Fibroblast of lung (primary cell): ENCODE measurements around the gene WAPL. TPM values are rescaled to one million over a fixed set of nuclear protein-coding genes. Genes with fewer than 3 reads are reported as not detected.

ENCODE experiments used
- DNase-seq, 2 donors: peaks; one replicate each; pipeline versions ENCODE4 v3.0.0 to v3.0.0-alpha.2; 2010; ENCODE audit warnings: low read depth in 2 of 2
- H2AFZ ChIP-seq: 2 replicates; pipeline ENCODE4 v1.5.1; 2012; ENCODE audit warnings: low read length, control low read depth, inconsistent platforms
- H3K27ac ChIP-seq: 2 replicates; pipeline ENCODE4 v1.5.1; 2011; ENCODE audit warnings: low read length, control low read depth; ENCODE audit not compliant: insufficient read depth
- H3K27me3 ChIP-seq: 2 replicates; pipeline ENCODE4 v1.5.1; 2011; ENCODE audit warnings: mild to moderate bottlenecking, low read length; ENCODE audit not compliant: control insufficient read depth, insufficient read depth
- H3K36me3 ChIP-seq: 2 replicates; pipeline ENCODE4 v1.5.1; 2011; ENCODE audit warnings: low read length; ENCODE audit not compliant: control insufficient read depth, insufficient read depth
- H3K4me1 ChIP-seq: 2 replicates; pipeline ENCODE4 v1.5.1; 2011; ENCODE audit warnings: low read length; ENCODE audit not compliant: control insufficient read depth, insufficient read depth; ENCODE audit errors: extremely low read depth
- H3K4me2 ChIP-seq: 2 replicates; pipeline ENCODE4 v1.5.1; 2011; ENCODE audit warnings: low read length, control low read depth; ENCODE audit not compliant: insufficient read depth; ENCODE audit errors: extremely low read depth
- H3K4me3 ChIP-seq, 4 experiments: fragments of 200-600 bp in 1 of 4; sonication (generic) in 1 of 4; replicated peaks in 1 of 4; 2 replicates each; pipeline ENCODE4 v1.5.1; 2011 to 2016; ENCODE audit warnings: low read length in 4 of 4, low read depth in 3 of 4, mild to moderate bottlenecking in 3 of 4, control low read depth in 2 of 4, inconsistent platforms in 1 of 4, mixed read lengths in 1 of 4; ENCODE audit not compliant: insufficient read depth in 1 of 4; ENCODE audit errors: control extremely low read depth in 1 of 4
- H3K79me2 ChIP-seq: 2 replicates; pipeline ENCODE4 v1.5.1; 2012; ENCODE audit warnings: mild to moderate bottlenecking, low read length, inconsistent platforms; ENCODE audit not compliant: control insufficient read depth, insufficient read depth
- H3K9ac ChIP-seq: 2 replicates; pipeline ENCODE4 v1.5.1; 2011; ENCODE audit warnings: mild to moderate bottlenecking, low read length, control low read depth; ENCODE audit not compliant: insufficient read depth
- H3K9me3 ChIP-seq: 2 replicates; pipeline ENCODE4 v1.5.1; 2012; ENCODE audit warnings: low read depth, low read length; ENCODE audit not compliant: control insufficient read depth, insufficient read depth
- H4K20me1 ChIP-seq: 2 replicates; pipeline ENCODE4 v1.5.1; 2011; ENCODE audit warnings: low read length; ENCODE audit not compliant: control insufficient read depth, insufficient read depth; ENCODE audit errors: extremely low read depth
- EZH2 ChIP-seq: IDR thresholded peaks from 2 replicates; pipeline ENCODE4 v1.5.1; 2012; ENCODE audit warnings: low read length, control low read depth, mild to moderate bottlenecking; ENCODE audit errors: missing control alignments
- polyA plus RNA-seq, 2 donors: library from polyadenylated mRNA; depleted of rRNA in 1 of 2; stranded (reverse) in 1 of 2; unstranded in 1 of 2; fragments of >200 nt; gene quantifications; 2 replicates each; pipeline ENCODE4 v1.2.1, GENCODE V29; 2011 to 2012; ENCODE audit warnings: missing spikeins in 1 of 2
- total RNA-seq: library from RNA; depleted of rRNA; stranded (reverse); fragments of >200 nt; gene quantifications from 2 replicates; pipeline ENCODE4 v1.2.1, GENCODE V29; 2014
- TF ChIP-seq, protein P1 (sequence below), 2 donors: IDR thresholded peaks in 1 of 2; conservative IDR thresholded peaks in 1 of 2; 1 replicate in 1 of 2; 2 replicates in 1 of 2; pipeline ENCODE4 v1.5.1; 2011 to 2012; ENCODE audit warnings: low read length in 2 of 2, control low read depth in 1 of 2, inconsistent platforms in 1 of 2, low read depth in 1 of 2, mild to moderate bottlenecking in 1 of 2

Gene WAPL
- total and polyA plus RNA-seq, 2 donors (not counting 1 experiment from before 2014, with no cell fraction given): 24.6 to 50.4 TPM

DNA sequence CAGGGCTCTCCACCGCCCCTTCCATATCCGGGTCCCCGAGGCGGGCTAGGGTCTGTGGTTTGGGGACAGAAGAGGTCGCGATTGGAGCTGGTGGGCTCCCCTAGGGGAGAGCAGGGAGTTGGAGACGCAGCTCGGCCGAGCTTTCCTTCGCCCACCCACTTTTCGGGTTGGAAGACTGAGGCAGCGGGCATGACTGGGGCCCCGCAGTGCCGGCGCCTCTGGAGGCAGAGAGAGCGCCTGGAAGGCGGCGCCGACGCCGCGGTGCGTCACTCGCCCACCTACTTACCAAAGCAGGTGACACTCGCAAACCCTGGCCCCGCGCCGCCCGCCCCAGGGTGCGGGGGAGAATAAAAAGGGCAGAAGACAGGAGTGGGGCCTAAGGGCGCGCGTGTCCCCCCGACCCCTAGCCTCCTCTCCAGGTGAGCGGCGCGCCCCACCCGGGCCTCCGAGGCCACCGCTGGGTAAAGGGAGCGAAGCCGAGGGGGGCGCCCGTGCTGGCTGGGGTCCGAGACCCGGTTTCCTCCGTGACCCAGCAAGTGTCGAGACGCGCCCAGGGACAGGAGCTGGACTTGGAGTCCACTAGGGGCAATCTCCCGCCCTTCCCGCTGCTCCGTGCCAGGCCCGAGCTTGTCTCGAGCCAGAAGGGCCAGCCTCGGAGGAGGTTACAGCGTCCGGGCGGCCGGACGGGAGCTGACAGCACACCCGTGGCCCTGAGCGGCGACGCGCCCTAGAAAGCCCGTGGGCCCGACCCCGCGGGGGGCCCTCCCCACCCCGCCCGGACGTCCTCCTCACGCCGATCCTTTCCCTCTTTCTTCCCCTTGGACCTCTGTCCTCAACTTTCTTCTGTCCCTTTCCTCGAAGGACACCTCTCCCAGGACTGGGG lies 120.6 kb downstream of the WAPL start:
- H3K9ac ChIP-seq: peak overlapping the region; percentile 44
- peak in 1 of 2 donors; percentile 39 for DNase-seq
- no peaks in the 10 kb centered on the region for H4K20me1 ChIP-seq
- H3K79me2 ChIP-seq: no peaks in the 10 kb centered on the region
- TF ChIP-seq, protein P1, sequence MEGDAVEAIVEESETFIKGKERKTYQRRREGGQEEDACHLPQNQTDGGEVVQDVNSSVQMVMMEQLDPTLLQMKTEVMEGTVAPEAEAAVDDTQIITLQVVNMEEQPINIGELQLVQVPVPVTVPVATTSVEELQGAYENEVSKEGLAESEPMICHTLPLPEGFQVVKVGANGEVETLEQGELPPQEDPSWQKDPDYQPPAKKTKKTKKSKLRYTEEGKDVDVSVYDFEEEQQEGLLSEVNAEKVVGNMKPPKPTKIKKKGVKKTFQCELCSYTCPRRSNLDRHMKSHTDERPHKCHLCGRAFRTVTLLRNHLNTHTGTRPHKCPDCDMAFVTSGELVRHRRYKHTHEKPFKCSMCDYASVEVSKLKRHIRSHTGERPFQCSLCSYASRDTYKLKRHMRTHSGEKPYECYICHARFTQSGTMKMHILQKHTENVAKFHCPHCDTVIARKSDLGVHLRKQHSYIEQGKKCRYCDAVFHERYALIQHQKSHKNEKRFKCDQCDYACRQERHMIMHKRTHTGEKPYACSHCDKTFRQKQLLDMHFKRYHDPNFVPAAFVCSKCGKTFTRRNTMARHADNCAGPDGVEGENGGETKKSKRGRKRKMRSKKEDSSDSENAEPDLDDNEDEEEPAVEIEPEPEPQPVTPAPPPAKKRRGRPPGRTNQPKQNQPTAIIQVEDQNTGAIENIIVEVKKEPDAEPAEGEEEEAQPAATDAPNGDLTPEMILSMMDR (conservative IDR thresholded peaks at IDR 0.05 in 1 of 2, IDR thresholded peaks at IDR 0.05 in 1 of 2; ENCODE audit: low read depth in 1 of 2, low read length in 2 of 2): peak in 1 of 2 donors; percentile 24
- TF ChIP-seq EZH2: no peak
- H3K27me3 ChIP-seq: no peaks in the 10 kb centered on the region
- H3K4me2 ChIP-seq: peak overlapping the region; percentile 53
- peak overlapping the region; percentile 37 for H3K27ac ChIP-seq
- no peaks in the 10 kb centered on the region for H3K9me3 ChIP-seq
- H3K4me3 ChIP-seq: peak overlapping the region; percentile 38 to 70 (median 44)
- H3K4me1 ChIP-seq: peaks cover 11% of the 10 kb centered on the region
- H3K36me3 ChIP-seq: no peaks in the 10 kb centered on the region
- H2AFZ ChIP-seq: peak overlapping the region; percentile 56

DNA sequence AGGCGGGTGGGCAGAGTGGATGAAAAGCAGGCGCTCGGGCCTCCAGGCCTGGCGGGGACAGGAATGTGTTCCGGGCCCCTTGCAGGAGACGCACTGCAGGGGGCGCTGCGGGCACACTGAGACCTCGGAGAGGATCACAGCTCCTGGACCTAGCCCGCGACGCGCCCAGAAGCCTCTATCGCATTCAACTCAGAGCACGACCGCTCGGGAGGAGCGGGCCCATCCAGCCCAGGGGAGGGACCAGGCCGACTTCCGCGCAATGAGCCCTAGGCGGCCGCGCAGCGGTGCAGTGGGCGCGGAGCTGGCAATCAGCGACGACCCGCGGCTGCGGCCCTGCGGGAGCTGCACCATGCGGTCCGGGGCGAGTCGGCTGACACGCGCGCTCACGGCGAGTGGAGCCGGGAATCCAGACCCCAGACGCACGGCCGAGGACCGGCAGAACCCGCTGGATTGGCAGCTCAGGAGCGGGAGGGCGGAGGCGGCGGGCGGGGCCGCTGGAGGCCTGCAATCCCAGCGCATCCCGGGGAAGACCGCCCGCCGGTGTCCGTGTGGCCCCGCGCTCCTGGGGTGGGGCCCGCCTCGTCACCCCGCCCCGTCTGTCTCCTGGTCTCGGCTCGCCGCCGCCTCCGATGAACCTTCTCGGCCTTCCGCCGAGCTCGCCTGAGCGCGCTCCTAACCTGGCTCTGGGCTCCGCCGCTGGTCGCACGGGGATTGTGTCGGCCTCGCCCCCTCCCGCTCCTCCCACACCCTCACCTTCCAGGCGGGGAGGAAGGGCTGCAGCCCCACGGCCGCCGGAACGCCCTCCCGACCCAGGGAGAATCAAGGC lies 121.5 kb downstream of the WAPL start:
- Histone ChIP-seq H3K79me2 (no peaks in the 10 kb centered on the region), H3K4me1 (peaks cover 11% of the 10 kb centered on the region), H3K27ac (peak overlapping the region; percentile 37), H3K9ac (peak overlapping the region; percentile 44), H3K4me3 (peak overlapping the region; percentile 38 to 70 (median 44)), H3K9me3 (no peaks in the 10 kb centered on the region), H3K27me3 (no peaks in the 10 kb centered on the region), H3K36me3 (no peaks in the 10 kb centered on the region), H3K4me2 (peak overlapping the region; percentile 53), H4K20me1 (no peaks in the 10 kb centered on the region), H2AFZ (peak overlapping the region; percentile 68)
- TF ChIP-seq, protein P1 (conservative IDR thresholded peaks at IDR 0.05 in 1 of 2, IDR thresholded peaks at IDR 0.05 in 1 of 2; ENCODE audit: low read depth in 1 of 2, low read length in 2 of 2): peak; percentile 79 to 82
- no peak for TF ChIP-seq EZH2
- peak; percentile 92 to 93 for DNase-seq

DNA sequence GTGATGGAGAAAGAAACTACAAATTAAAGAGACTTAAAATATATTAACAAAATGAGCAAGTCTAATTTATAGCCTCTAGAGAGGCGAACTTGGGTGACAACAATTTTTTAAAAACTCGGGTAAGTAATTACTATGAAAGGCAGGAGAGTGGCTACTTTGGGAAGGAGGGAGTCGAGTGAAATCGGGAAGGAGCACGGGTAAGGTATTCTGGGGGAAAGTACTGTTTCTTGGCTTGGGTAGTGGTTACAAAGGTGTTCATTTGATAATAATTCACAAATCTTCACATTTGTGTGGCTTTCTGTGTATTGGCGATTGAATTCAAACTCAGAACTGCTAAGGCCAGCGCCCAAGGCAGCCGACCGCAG lies 122.1 kb downstream of the WAPL start:
- no peaks in the 10 kb centered on the region for H4K20me1 ChIP-seq
- no peaks in the 10 kb centered on the region for H3K36me3 ChIP-seq
- DNase-seq: no peak
- H3K9me3 ChIP-seq: no peaks in the 10 kb centered on the region
- H3K4me3 ChIP-seq: peak overlapping the region in 2 of 4 experiments; percentile 35 to 70
- H3K4me1 ChIP-seq: peaks cover 11% of the 10 kb centered on the region
- H3K4me2 ChIP-seq: peak overlapping the region; percentile 7
- H3K27me3 ChIP-seq: no peaks in the 10 kb centered on the region
- H2AFZ ChIP-seq: peak overlapping the region; percentile 68
- no peaks in the 10 kb centered on the region for H3K79me2 ChIP-seq
- H3K9ac ChIP-seq: peak overlapping the region; percentile 1
- TF ChIP-seq EZH2: no peak
- TF ChIP-seq, protein P1 (conservative IDR thresholded peaks at IDR 0.05 in 1 of 2, IDR thresholded peaks at IDR 0.05 in 1 of 2; ENCODE audit: low read depth in 1 of 2, low read length in 2 of 2): no peak
- H3K27ac ChIP-seq: no peak overlapping the region
